ENCODE data around the gene ZDHHC17.

Gene ZDHHC17

DNA sequence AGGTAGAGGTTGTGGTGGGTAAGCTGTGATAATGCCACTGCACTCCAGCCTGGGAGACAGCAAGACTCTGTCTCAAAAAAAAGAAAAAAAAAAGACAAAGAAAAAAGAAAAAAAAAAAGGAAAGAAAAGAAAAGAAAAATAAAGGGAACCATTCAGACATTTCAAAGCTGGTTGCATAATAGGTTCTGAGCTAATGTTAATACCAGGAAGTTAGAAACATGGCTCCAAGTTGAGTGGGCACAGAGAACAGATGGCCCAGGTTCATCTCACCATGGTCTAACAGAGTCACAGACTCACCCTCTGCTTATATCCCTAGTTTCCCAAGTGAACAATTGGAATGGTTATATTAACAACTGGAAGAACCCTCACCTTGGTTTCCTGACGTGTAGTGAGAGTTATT, 17.4 kb upstream of the ZDHHC17 start:
- TF ChIP-seq, protein P1, sequence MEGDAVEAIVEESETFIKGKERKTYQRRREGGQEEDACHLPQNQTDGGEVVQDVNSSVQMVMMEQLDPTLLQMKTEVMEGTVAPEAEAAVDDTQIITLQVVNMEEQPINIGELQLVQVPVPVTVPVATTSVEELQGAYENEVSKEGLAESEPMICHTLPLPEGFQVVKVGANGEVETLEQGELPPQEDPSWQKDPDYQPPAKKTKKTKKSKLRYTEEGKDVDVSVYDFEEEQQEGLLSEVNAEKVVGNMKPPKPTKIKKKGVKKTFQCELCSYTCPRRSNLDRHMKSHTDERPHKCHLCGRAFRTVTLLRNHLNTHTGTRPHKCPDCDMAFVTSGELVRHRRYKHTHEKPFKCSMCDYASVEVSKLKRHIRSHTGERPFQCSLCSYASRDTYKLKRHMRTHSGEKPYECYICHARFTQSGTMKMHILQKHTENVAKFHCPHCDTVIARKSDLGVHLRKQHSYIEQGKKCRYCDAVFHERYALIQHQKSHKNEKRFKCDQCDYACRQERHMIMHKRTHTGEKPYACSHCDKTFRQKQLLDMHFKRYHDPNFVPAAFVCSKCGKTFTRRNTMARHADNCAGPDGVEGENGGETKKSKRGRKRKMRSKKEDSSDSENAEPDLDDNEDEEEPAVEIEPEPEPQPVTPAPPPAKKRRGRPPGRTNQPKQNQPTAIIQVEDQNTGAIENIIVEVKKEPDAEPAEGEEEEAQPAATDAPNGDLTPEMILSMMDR (IDR thresholded peaks at IDR 0.05; ENCODE audit: control insufficient read depth, extremely low read depth, insufficient read depth), result no peak
- no peak for DNase-seq (ENCODE audit: low read depth)
- no peak overlapping the region for H3K4me3 ChIP-seq (ENCODE audit: low read depth, low read length)

DNA sequence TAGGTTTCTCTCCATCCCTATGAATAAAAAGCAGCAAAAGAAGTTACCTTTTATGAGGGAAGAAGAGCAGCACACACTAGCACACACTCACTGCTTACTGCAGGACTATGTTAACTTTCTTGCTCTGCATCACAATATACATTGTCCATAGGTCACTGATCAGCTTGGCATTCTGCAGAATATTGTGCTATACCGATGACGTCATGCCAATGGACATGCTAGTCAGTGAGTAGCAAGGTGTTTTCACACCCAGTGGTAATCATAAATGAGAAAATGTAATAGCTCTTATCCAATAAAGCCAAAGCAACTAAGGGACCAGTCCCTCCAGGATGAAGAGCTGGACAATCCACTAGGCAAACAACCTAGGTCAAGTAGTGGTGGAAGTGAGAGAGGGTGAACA, 16.7 kb upstream of the ZDHHC17 start:
- TF ChIP-seq, protein P1 (IDR thresholded peaks at IDR 0.05; ENCODE audit: control insufficient read depth, extremely low read depth, insufficient read depth), result no peak
- no peak for DNase-seq (ENCODE audit: low read depth)
- no peak overlapping the region for H3K4me3 ChIP-seq (ENCODE audit: low read depth, low read length)

DNA sequence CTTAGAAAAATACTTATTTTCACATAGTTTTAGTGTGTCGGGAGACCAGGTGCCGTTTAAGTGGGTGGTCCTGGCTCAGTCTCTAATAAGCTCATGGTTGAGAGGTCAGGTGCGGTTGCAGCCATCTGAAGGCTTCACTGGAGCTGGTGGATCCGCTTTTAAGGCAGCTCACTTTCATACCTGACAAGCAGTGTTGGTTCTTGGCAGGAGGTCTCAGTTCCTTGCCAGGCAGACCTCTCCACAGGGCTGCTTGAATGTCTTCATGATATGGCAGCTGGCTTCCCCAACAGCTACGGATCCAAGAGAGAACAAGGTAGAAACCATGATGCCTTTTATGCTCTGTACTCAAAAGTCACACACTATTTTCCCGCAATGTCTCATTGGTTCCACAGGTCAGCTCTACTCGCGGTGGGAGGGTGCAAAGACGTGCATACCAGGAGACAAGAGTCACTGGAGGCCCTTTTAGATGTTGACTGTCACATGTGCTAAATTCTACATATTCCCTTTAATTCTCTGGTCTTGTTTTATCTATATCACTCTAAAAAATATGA, 8.0 kb upstream of the ZDHHC17 start:
- TF ChIP-seq, protein P1 (IDR thresholded peaks at IDR 0.05; ENCODE audit: control insufficient read depth, extremely low read depth, insufficient read depth), result no peak
- H3K4me3 ChIP-seq (ENCODE audit: low read depth, low read length), result no peak overlapping the region
- DNase-seq (ENCODE audit: low read depth), result no peak

DNA sequence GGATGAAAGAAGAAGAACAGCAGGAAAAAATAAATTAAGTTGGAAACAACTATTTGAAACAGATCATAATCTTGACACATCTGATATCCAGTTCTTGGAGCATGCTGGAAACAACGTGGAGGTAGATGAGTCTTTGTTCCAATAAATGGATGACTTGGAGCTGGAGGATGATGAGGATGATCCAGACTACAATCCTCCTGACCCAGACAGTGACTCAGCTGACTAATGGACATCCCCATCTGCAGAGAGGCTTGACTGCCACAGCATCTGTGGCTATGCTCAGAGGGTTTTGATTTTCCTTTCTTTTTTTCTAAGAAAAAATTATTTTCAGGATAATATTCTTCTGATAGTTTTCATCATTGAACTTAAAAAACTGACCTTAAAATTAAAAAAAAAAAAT, 6.2 kb upstream of the ZDHHC17 start:
- H3K4me3 ChIP-seq (ENCODE audit: low read depth, low read length), result no peak overlapping the region
- TF ChIP-seq, protein P1 (IDR thresholded peaks at IDR 0.05; ENCODE audit: control insufficient read depth, extremely low read depth, insufficient read depth), result no peak
- no peak for DNase-seq (ENCODE audit: low read depth)

DNA sequence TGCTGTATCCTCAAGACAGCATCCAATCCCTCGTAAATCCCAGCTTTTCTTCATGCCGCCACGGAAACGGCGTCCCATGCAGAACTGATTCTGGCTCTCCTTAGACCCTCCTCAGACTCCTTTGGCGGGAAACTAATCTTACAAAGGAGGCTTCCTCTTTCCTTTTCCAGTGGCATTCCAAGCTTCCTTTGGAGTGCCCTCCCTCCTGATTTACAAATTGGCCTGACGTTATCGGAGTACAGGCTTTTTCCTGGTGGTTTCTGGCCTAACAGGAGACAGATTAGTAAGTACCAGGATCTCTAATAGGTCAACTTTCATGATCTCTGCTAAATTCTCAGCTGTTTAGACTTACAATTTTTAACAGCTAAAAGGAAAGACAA, 1.3 kb upstream of the ZDHHC17 start:
- DNase-seq (ENCODE audit: low read depth), result no peak
- H3K4me3 ChIP-seq (ENCODE audit: low read depth, low read length), result no peak overlapping the region
- TF ChIP-seq, protein P1 (IDR thresholded peaks at IDR 0.05; ENCODE audit: control insufficient read depth, extremely low read depth, insufficient read depth), result no peak

DNA sequence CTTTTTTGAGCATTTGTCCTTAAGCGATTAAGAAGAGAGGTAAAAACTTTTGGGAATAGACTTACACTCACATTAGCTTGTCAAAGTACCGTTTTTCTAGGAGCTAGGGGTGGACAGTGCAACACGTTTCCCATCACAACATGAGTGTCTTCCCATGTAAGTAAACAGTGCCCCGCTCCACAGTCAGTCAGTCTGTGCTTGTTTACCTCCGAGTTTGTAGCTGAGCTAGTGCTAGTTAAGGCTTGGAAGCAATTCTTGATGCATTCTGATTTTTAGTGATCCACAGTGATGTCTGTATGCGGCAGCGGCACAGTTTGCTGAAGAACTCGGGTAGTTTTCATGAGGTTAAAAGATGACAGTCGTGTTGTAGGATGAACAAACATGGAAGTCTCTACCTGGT, 941 bp downstream of the ZDHHC17 start:
- TF ChIP-seq, protein P1 (IDR thresholded peaks at IDR 0.05; ENCODE audit: control insufficient read depth, extremely low read depth, insufficient read depth), result no peak
- peak overlapping the region; percentile 69 for H3K4me3 ChIP-seq (ENCODE audit: low read depth, low read length)
- DNase-seq (ENCODE audit: low read depth), result no peak

DNA sequence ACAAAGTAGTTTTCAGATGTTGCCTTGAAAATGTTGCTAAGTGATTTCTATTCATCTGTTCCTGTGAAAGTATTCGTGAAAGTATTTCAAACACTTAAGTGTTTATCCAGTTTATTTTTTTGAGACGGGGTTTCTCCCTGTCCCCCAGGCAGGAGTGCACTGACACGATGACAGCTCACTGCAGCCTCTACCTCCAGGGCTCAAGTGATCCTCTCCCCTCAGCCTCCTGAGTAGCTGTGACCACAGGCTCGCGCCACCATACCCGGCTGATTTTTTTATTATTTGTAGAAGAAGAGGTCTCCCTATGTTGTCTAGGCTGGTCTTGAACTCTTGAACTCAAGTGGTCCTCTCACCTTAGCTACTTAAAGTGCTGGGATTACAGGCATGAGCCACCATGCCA, 1.7 kb downstream of the ZDHHC17 start:
- TF ChIP-seq, protein P1 (IDR thresholded peaks at IDR 0.05; ENCODE audit: control insufficient read depth, extremely low read depth, insufficient read depth), result no peak
- H3K4me3 ChIP-seq (ENCODE audit: low read depth, low read length), result peak overlapping the region; percentile 69
- no peak for DNase-seq (ENCODE audit: low read depth)

Data from LNCaP clone FGC (cell line).